Stimulated activated CD4-positive, alpha-beta T cell treated with anti-CD3 and anti-CD28 coated beads, Interleukin-4, amount 100 ng/mL, for 4 hours (primary cell): Measurements from ENCODE around the gene SLC17A4.

Source experiments
- DNase-seq, 2 experiments: peaks; one replicate each; pipeline ENCODE4 v3.0.0-alpha.2; 2020

SLC17A4 gene

DNA sequence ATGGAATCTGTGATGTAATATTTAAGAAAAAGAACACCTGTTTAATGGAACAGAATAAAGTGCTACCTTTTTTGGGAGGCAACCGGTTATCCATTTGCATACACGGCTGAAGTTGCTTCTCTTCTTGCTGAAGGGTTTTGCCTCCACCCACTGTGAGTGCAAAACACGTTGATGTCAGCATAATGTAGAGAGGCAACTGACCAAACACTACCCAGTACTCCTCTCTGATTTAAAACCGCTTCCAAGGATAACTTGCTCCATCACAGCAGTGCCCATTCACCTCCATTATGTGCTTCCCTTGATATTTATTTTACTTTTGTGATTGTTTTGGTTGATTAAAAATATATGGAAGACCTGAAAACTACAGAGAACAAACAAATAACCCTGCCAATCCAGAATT is 75.9 kb downstream of the SLC17A4 start:
- no peak for DNase-seq
